Astrocyte (in vitro differentiated cells and primary cell): ENCODE measurements around the gene HOXA4. TPM values are rescaled to one million over a fixed set of nuclear protein-coding genes. Genes with fewer than 3 reads are reported as not detected.

Experiments used
- DNase-seq: peaks from one replicate; pipeline ENCODE4 v3.0.0-alpha.2; 2010; ENCODE audit warnings: low read depth
- FAIRE-seq: peaks from 2 replicates; lab custom pipeline; 2011; peaks lifted over from hg19 to GRCh38; lab: Jason Lieb, UNC
- H2AFZ ChIP-seq: 2 replicates; pipeline ENCODE4 v1.6.0; 2012; ENCODE audit warnings: low read depth, low read length, inconsistent platforms
- H3K27ac ChIP-seq: 2 replicates; pipeline ENCODE4 v1.5.1; 2011; ENCODE audit warnings: low read depth, low read length, inconsistent platforms
- H3K27me3 ChIP-seq: 2 replicates; pipeline ENCODE4 v1.6.0; 2011; ENCODE audit warnings: low read length, inconsistent platforms; ENCODE audit not compliant: insufficient read depth
- H3K36me3 ChIP-seq: 2 replicates; pipeline ENCODE4 v1.5.1; 2011; ENCODE audit warnings: low read length, inconsistent platforms; ENCODE audit not compliant: insufficient read depth
- H3K4me1 ChIP-seq: 2 replicates; pipeline ENCODE4 v1.5.1; 2011; ENCODE audit warnings: low read length, inconsistent platforms; ENCODE audit not compliant: insufficient read depth
- H3K4me2 ChIP-seq: 2 replicates; pipeline ENCODE4 v1.6.0; 2012; ENCODE audit warnings: low read length, inconsistent platforms
- H3K4me3 ChIP-seq: 2 replicates; pipeline ENCODE4 v1.5.1; 2011; ENCODE audit warnings: low read depth, mild to moderate bottlenecking, low read length, inconsistent platforms; ENCODE audit not compliant: insufficient read depth
- H3K79me2 ChIP-seq: 2 replicates; pipeline ENCODE4 v1.6.0; 2012; ENCODE audit warnings: mild to moderate bottlenecking, low read length, inconsistent platforms; ENCODE audit not compliant: insufficient read depth
- H3K9ac ChIP-seq: 2 replicates; pipeline ENCODE4 v1.6.0; 2012; ENCODE audit warnings: mild to moderate bottlenecking, low read length, inconsistent platforms
- H3K9me3 ChIP-seq: 2 replicates; pipeline ENCODE4 v1.5.1; 2012; ENCODE audit warnings: low read depth, mild to moderate bottlenecking, low read length, inconsistent platforms; ENCODE audit not compliant: insufficient read depth
- H4K20me1 ChIP-seq: 2 replicates; pipeline ENCODE4 v1.6.0; 2012; ENCODE audit warnings: low read length, inconsistent platforms; ENCODE audit not compliant: insufficient read depth
- H3K27ac Mint-ChIP-seq: one replicate; pipeline ENCODE4 v1.8.0; 2021; ENCODE audit warnings: mild to moderate bottlenecking, mixed read lengths; ENCODE audit not compliant: unreplicated experiment
- H3K27me3 Mint-ChIP-seq: one replicate; pipeline ENCODE4 v1.8.0; 2021; ENCODE audit warnings: low read depth, mixed read lengths; ENCODE audit not compliant: unreplicated experiment
- H3K36me3 Mint-ChIP-seq: one replicate; pipeline ENCODE4 v1.8.0; 2021; ENCODE audit warnings: low read depth, mixed read lengths; ENCODE audit not compliant: unreplicated experiment
- H3K4me1 Mint-ChIP-seq: one replicate; pipeline ENCODE4 v1.8.0; 2021; ENCODE audit warnings: low read depth, mixed read lengths; ENCODE audit not compliant: unreplicated experiment
- H3K4me3 Mint-ChIP-seq: one replicate; pipeline ENCODE4 v1.8.0; 2021; ENCODE audit warnings: mild to moderate bottlenecking, moderate library complexity, mixed read lengths; ENCODE audit not compliant: unreplicated experiment
- H3K9me3 Mint-ChIP-seq: one replicate; pipeline ENCODE4 v1.8.0; 2021; ENCODE audit warnings: mild to moderate bottlenecking, mixed read lengths; ENCODE audit not compliant: unreplicated experiment
- EZH2 ChIP-seq: IDR thresholded peaks from 2 replicates; pipeline ENCODE4 v1.6.1; 2012; ENCODE audit warnings: mild to moderate bottlenecking, low read length, inconsistent platforms; ENCODE audit not compliant: insufficient read depth
- total RNA-seq: library from RNA; stranded (reverse); gene quantifications from 2 replicates; pipeline ENCODE4 v1.2.1, GENCODE V29; 2021
- TF ChIP-seq, protein P1 (sequence below): IDR thresholded peaks from 2 replicates; pipeline ENCODE4 v1.5.1; 2011; ENCODE audit warnings: low read depth, mild to moderate bottlenecking, inconsistent platforms, low read length, moderate library complexity; ENCODE audit not compliant: insufficient read depth

The HOXA4 gene
- total RNA-seq, 1 donor from 2014 or later: not detected

DNA sequence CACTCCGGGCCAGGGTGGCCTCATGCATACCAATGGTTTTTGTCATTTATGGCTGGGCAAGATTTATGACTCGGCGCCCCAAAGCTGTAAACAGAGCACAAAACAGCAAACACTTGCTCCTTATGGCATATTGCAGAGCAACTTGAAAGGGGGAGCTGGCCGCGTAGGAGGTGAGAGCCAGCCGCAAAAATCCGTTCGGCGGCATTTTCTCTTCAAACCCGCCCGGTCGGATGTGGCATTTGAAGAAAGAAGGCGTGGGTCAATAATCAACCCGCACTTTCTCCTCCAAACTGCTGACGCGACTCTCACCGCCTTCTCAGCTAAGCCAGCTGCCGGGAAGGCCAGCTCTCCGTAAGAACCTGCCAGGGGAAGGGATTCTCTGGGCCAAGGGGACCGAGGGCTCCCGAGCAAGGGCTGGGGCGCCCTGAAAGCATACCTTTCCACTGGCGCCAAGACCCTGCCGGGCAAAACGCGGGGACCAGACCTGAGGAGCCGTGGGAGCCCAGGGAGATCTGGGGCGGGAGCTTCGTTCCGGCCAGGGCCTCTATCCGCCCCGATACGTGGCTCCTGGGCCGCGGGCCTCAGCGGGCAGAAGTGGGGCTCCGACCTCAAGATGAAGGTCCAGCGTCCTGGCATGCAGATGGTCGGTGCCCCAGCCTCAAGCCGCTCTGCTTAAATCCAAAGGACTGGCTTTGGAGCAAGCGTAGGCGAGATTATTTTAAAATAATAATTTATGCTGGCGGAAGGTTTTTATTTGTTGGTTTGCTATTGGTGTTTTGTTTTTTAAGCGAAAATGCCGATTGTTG is 15.1 kb downstream of the HOXA4 start:
- H3K27ac ChIP-seq: peak overlapping the region; percentile 83
- peaks cover 60% of the 10 kb centered on the region for H3K27me3 ChIP-seq
- peak overlapping the region; percentile 82 for H3K4me2 ChIP-seq
- H3K4me3 ChIP-seq: peak overlapping the region; percentile 69
- no peaks in the 10 kb centered on the region for H3K4me1 ChIP-seq
- H3K79me2 ChIP-seq: peaks cover 71% of the 10 kb centered on the region
- FAIRE-seq: no peak
- Mint-ChIP-seq H3K4me1 (peaks cover 2% of the 10 kb centered on the region), H3K4me3 (no peak overlapping the region), H3K27ac (no peak overlapping the region), H3K36me3 (no peaks in the 10 kb centered on the region), H3K9me3 (peaks cover 26% of the 10 kb centered on the region), H3K27me3 (peaks cover 92% of the 10 kb centered on the region)
- peak; percentile 72 for TF ChIP-seq EZH2
- TF ChIP-seq, protein P1, sequence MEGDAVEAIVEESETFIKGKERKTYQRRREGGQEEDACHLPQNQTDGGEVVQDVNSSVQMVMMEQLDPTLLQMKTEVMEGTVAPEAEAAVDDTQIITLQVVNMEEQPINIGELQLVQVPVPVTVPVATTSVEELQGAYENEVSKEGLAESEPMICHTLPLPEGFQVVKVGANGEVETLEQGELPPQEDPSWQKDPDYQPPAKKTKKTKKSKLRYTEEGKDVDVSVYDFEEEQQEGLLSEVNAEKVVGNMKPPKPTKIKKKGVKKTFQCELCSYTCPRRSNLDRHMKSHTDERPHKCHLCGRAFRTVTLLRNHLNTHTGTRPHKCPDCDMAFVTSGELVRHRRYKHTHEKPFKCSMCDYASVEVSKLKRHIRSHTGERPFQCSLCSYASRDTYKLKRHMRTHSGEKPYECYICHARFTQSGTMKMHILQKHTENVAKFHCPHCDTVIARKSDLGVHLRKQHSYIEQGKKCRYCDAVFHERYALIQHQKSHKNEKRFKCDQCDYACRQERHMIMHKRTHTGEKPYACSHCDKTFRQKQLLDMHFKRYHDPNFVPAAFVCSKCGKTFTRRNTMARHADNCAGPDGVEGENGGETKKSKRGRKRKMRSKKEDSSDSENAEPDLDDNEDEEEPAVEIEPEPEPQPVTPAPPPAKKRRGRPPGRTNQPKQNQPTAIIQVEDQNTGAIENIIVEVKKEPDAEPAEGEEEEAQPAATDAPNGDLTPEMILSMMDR: no peak
- peaks cover 4% of the 10 kb centered on the region for H4K20me1 ChIP-seq
- peak overlapping the region; percentile 87 for H3K9ac ChIP-seq
- H2AFZ ChIP-seq: no peak overlapping the region
- no peaks in the 10 kb centered on the region for H3K36me3 ChIP-seq
- peak; percentile 85 for DNase-seq
- no peaks in the 10 kb centered on the region for H3K9me3 ChIP-seq

DNA sequence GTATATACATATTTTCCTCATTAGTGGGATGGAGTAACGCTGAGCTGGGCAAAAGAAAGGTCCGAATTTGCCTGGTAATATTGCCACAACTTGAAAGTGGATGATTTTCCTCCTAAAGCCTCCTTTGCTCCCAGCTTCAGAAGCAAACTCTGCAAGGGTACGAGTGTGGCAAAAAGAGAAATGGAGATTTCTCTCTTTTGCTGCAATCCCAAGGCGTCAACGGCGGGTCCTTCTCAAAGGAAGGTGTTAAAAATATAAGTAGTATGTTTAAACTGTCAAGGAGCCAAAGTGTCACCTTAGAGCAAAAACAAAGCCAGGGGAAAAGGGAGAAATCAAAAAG is 15.7 kb downstream of the HOXA4 start:
- FAIRE-seq (no peak), DNase-seq (no peak)
- H3K27ac Mint-ChIP-seq: no peak overlapping the region
- peaks cover 88% of the 10 kb centered on the region for H3K27me3 Mint-ChIP-seq
- TF ChIP-seq EZH2: no peak
- TF ChIP-seq, protein P1: no peak
- Histone ChIP-seq H3K9me3 (no peaks in the 10 kb centered on the region), H4K20me1 (peaks cover 4% of the 10 kb centered on the region), H3K27me3 (peaks cover 61% of the 10 kb centered on the region), H3K9ac (peak overlapping the region; percentile 87), H3K36me3 (no peaks in the 10 kb centered on the region), H2AFZ (no peak overlapping the region), H3K27ac (peak overlapping the region; percentile 83), H3K4me3 (peak overlapping the region; percentile 69), H3K79me2 (peaks cover 70% of the 10 kb centered on the region), H3K4me1 (peaks cover 2% of the 10 kb centered on the region), H3K4me2 (peak overlapping the region; percentile 82)
- H3K9me3 Mint-ChIP-seq: peaks cover 23% of the 10 kb centered on the region
- peaks cover 2% of the 10 kb centered on the region for H3K36me3 Mint-ChIP-seq
- peaks cover 2% of the 10 kb centered on the region for H3K4me1 Mint-ChIP-seq
- no peak overlapping the region for H3K4me3 Mint-ChIP-seq
